Retinal pigment epithelial cell (primary cell): ENCODE data around the gene SUSD6.
A peak's percentile ranks its signal among the peaks of the same experiment; 100 is the strongest.

Experiments
- DNase-seq: peaks from one replicate; pipeline ENCODE4 v3.0.0-alpha.2; 2010; ENCODE audit warnings: low read depth
- H3K4me3 ChIP-seq: 2 replicates; pipeline ENCODE4 v1.5.1; 2011; ENCODE audit warnings: mild to moderate bottlenecking, low read length, control low read depth, moderate library complexity
- TF ChIP-seq, protein P1 (sequence below): conservative IDR thresholded peaks from 2 replicates; pipeline ENCODE4 v1.5.1; 2011; ENCODE audit warnings: low read depth, low read length, control low read depth, inconsistent platforms

Gene SUSD6, protein sequence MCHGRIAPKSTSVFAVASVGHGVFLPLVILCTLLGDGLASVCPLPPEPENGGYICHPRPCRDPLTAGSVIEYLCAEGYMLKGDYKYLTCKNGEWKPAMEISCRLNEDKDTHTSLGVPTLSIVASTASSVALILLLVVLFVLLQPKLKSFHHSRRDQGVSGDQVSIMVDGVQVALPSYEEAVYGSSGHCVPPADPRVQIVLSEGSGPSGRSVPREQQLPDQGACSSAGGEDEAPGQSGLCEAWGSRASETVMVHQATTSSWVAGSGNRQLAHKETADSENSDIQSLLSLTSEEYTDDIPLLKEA

DNA sequence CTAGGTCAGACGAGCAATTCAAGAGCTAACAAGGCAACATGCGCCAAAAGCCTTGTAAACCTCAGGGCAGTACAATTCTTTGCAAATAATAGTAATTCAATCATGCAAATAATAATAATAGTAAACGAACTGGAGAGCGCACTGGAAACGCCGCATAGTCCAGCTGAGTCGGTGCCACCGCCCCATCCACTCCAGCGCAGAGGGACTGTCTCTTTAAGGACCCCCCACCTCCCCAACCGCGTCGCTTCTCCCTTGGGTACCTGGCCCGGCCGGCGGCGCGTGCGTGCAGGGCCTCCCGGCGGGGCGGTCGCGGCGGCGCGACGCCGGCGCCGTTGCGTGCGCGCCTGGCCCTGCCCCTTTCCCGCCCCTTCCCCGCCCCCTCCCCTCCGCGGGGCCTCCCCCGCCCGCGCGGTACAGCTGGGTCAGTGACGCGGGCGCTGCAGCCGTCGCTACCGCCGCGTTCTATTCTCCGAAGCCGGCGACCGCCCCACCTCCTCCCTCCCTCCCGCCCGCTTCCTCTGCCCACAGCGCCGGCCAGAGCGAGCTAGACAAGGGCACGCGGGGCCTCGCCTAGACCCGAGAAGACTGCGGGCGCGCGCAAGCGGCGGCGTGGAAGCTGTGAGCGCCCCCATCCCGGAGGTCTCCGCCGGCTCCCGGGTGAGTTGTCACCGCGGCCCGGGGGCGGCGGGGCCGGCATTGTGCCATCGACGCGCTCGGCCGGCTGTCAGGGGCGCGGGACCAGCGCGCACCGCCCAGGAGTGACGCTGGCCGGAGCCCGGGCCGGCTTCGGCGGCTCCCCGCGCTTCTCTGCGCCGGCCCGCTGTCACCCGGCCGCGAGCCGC, at the start of gene SUSD6:
SUSD6 (plus strand) TSS at position 425 of the 842 bp plus-strand sequence. CDS start 46,997 bp downstream, outside the sequence.
- TF ChIP-seq, protein P1, sequence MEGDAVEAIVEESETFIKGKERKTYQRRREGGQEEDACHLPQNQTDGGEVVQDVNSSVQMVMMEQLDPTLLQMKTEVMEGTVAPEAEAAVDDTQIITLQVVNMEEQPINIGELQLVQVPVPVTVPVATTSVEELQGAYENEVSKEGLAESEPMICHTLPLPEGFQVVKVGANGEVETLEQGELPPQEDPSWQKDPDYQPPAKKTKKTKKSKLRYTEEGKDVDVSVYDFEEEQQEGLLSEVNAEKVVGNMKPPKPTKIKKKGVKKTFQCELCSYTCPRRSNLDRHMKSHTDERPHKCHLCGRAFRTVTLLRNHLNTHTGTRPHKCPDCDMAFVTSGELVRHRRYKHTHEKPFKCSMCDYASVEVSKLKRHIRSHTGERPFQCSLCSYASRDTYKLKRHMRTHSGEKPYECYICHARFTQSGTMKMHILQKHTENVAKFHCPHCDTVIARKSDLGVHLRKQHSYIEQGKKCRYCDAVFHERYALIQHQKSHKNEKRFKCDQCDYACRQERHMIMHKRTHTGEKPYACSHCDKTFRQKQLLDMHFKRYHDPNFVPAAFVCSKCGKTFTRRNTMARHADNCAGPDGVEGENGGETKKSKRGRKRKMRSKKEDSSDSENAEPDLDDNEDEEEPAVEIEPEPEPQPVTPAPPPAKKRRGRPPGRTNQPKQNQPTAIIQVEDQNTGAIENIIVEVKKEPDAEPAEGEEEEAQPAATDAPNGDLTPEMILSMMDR = no peak
- no peak for DNase-seq

DNA sequence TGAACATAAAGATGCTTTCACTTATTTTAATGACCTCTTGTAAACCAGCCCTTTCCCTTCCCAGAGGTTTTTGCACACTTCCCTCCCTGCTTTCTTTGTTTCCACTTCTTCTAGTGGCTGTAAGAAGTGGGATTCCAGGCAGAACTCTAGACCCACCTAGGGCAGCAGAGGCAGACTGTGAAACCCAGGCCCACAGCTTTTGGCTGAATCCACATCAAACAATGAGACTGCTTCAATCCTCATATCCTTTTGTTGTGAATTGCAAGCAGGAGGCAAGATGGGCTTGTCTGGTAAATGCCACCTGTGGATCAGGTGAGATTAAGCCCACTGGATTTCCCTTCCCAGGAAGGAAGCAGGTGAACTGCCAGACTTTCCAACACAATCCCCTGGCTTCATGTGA, 49.5 kb upstream of the SUSD6 start:
- DNase-seq = no peak
- TF ChIP-seq, protein P1 = no peak
- H3K4me3 ChIP-seq = no peak overlapping the region

More for the DNA sequence above, at the start of gene SUSD6:
- H3K4me3 ChIP-seq = peak within 1 kb of the TSS; percentile 76

DNA sequence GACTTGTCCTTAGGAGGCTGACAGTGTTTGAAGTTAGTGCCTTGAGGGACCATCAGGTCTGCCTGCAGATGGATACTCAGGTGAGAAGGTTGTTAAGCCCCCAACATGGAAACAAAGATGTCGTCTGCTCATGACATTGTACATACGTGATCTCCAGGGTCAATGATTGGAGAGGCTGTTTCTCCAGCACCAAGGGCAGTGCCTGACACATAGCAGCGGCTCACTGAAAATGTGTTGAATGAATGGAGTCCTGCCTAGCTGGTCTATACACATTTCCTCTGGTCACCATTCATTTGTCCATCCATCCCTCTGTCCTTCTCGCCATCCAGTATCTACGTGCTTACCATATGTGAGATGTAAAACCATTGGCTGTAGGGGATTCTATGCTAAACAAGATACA, 43.8 kb upstream of the SUSD6 start:
- no peak overlapping the region for H3K4me3 ChIP-seq
- TF ChIP-seq, protein P1 = no peak
- DNase-seq = no peak

DNA sequence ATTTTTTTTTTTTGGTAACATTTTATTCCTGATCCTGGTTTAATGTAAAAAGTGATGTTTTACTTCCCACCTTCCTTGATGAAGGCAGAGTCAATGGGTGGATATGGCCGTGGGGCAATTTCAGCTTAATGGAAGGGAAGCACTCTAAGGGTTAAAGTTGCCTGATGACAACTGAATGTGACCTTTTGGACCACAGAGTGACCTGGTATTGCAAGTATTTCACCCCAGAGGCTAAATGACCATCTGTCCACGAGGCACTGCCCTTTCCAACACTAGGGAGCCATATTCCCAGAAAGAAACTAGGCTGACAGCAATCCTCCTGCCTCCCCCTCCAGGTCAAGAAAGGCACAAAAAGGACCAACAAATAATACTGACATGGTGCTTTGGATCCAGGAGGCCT, 41.5 kb upstream of the SUSD6 start:
- TF ChIP-seq, protein P1 = no peak

DNA sequence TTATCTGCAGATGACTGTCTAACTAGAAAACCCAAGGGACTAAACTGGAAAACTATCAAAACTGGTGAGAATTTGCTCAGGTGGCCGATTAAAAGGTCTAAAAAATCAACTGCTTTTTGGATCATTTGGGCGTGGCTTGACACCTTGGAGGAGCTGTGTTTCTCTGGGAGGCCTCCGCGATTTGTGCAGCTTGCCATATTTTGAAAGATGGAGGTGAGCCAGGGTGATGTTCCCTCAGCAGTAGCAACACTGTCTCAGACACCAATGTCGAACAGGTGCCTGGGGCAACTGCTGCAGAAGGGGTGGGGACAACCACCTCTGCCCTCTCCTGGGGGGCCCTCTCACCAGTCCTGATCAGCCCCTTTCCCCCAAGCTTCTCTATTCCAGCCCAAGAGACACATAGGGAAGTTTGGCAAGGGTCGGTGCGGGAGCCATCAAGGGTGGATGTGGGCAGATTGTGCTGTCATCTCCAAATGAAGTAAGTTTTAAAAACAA, 40.5 kb upstream of the SUSD6 start:
- no peak for DNase-seq
- TF ChIP-seq, protein P1 = no peak
- no peak overlapping the region for H3K4me3 ChIP-seq

More for the DNA sequence above, 41.5 kb upstream of the SUSD6 start:
- DNase-seq = no peak
- H3K4me3 ChIP-seq = no peak overlapping the region

DNA sequence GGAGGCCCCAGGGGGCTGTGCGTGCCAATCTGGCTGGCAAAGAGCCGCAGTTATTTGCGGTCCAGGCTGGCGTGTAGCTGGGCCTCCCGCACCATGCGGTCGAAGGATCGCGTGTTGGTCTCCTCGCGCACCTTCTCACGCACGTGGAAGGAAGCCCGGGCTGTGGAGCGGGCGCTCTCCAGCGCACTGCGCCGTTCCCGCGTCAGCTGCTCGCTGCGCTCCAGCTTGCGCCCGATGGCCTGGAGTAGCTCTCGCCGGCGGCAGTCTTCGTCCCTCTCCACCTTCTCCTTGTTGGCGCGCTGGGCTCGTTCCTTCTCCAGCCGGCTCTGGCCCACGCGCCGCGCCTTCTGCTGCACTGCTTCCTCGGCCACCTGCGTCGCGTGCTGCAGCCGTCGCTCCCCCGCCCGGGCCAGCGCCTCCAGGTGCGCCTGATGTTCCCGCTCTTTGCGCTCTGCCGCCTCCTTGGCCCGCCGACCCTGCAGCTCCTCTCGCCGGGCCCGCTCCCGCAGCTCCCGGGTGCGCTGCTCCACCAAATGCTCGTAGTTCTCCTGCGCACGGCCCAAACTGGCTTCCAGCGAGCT, 39.9 kb upstream of the SUSD6 start:
- TF ChIP-seq, protein P1 = no peak
- no peak for DNase-seq
- H3K4me3 ChIP-seq = no peak overlapping the region
